Loucy (cell line): ENCODE results near the gene ALK.

Source experiments
- H2AFZ ChIP-seq: fragments of 200-600 bp; sonication (generic); 2 replicates; pipeline ENCODE4 v1.6.0; 2016; ENCODE audit warnings: antibody characterized with exemption, mild to moderate bottlenecking, low read length, moderate library complexity
- H3F3A ChIP-seq: fragments of 200-600 bp; 2 replicates; pipeline ENCODE4 v1.6.0; 2016; ENCODE audit warnings: antibody characterized with exemption, low read depth, mild to moderate bottlenecking
- H3K27me3 ChIP-seq: fragments of 200-600 bp; sonication (generic); 2 replicates; pipeline ENCODE4 v1.6.1; 2014; ENCODE audit warnings: low read length, mild to moderate bottlenecking; ENCODE audit not compliant: insufficient read depth, poor library complexity, severe bottlenecking
- H3K36me3 ChIP-seq: fragments of 200-600 bp; sonication (generic); 2 replicates; pipeline ENCODE4 v1.6.1; 2016; ENCODE audit warnings: low read length; ENCODE audit not compliant: insufficient read depth
- H3K4me1 ChIP-seq: fragments of 200-600 bp; sonication (generic); 2 replicates; pipeline ENCODE4 v1.5.1; 2014; ENCODE audit warnings: low read length, mild to moderate bottlenecking; ENCODE audit not compliant: insufficient read depth, poor library complexity, severe bottlenecking
- H3K4me2 ChIP-seq: fragments of 200-600 bp; sonication (generic); 2 replicates; pipeline ENCODE4 v1.6.0; 2014; ENCODE audit warnings: antibody characterized with exemption, low read length, low read depth, mild to moderate bottlenecking; ENCODE audit not compliant: poor library complexity, severe bottlenecking
- H3K4me3 ChIP-seq: fragments of 200-600 bp; sonication (generic); 2 replicates; pipeline ENCODE4 v1.5.1; 2014; ENCODE audit warnings: low read length, mild to moderate bottlenecking, mixed read lengths; ENCODE audit not compliant: poor library complexity, severe bottlenecking
- H3K79me2 ChIP-seq: fragments of 200-600 bp; sonication (generic); 2 replicates; pipeline ENCODE4 v1.6.1; 2014; ENCODE audit warnings: low read length; ENCODE audit not compliant: insufficient read depth
- H3K9ac ChIP-seq: fragments of 200-600 bp; sonication (generic); 2 replicates; pipeline ENCODE4 v1.6.0; 2014; ENCODE audit warnings: mild to moderate bottlenecking, low read depth, low read length, moderate library complexity; ENCODE audit not compliant: poor library complexity, severe bottlenecking
- H3K9me2 ChIP-seq: fragments of 200-600 bp; sonication (generic); replicated peaks from 2 replicates; pipeline ENCODE4 v1.6.1; 2016; ENCODE audit warnings: low read depth, low read length, mixed read lengths
- H3K9me3 ChIP-seq: fragments of 200-600 bp; sonication (generic); 2 replicates; pipeline ENCODE4 v1.6.1; 2014; ENCODE audit warnings: mild to moderate bottlenecking, antibody characterized with exemption, low read length, low read depth; ENCODE audit not compliant: insufficient read depth
- H4K20me1 ChIP-seq: fragments of 200-600 bp; sonication (generic); 2 replicates; pipeline ENCODE4 v1.6.0; 2014; ENCODE audit warnings: antibody characterized with exemption, low read length, mild to moderate bottlenecking; ENCODE audit not compliant: insufficient read depth, poor library complexity, severe bottlenecking
- EZH2phosphoT487 ChIP-seq: fragments of 200-600 bp; IDR thresholded peaks from 2 replicates; pipeline ENCODE4 v1.6.1; 2018; ENCODE audit warnings: antibody characterized with exemption, mild to moderate bottlenecking, moderate library complexity, borderline replicate concordance
- TF ChIP-seq, protein P1 (sequence below): fragments of 200-600 bp; sonication (generic); conservative IDR thresholded peaks from 2 replicates; pipeline ENCODE4 v1.5.1; 2014; ENCODE audit warnings: mild to moderate bottlenecking, antibody characterized with exemption, low read length

The ALK gene

DNA sequence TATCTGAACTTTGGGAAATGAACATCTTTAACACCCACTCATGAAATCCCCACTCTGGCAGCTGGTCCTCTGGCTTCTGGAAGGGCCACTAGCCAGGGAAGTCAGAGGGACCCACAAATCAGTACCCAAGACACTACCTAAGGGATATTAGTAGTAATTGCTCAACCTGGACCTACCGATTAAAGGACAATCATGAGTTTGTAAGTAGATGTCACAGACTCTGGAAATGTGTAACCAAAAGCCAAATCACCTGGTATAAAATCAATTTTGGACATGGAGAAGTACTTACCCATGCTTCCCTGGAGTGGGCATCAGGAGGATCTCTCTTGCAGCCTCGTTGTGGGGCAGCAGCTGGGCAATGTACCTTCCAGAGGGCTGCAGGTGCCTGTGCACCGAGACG, 389.8 kb downstream of the ALK start:
- Histone ChIP-seq H3K9ac (no peak overlapping the region), H3K27me3 (no peaks in the 10 kb centered on the region), H3K4me2 (no peak overlapping the region), H3K79me2 (no peaks in the 10 kb centered on the region), H3K9me3 (no peaks in the 10 kb centered on the region), H3F3A (no peaks in the 10 kb centered on the region), H3K9me2 (no peaks in the 10 kb centered on the region), H3K36me3 (no peaks in the 10 kb centered on the region), H4K20me1 (no peaks in the 10 kb centered on the region), H2AFZ (no peak overlapping the region), H3K4me3 (no peak overlapping the region), H3K4me1 (no peaks in the 10 kb centered on the region)
- TF ChIP-seq EZH2phosphoT487: no peak
- TF ChIP-seq, protein P1, sequence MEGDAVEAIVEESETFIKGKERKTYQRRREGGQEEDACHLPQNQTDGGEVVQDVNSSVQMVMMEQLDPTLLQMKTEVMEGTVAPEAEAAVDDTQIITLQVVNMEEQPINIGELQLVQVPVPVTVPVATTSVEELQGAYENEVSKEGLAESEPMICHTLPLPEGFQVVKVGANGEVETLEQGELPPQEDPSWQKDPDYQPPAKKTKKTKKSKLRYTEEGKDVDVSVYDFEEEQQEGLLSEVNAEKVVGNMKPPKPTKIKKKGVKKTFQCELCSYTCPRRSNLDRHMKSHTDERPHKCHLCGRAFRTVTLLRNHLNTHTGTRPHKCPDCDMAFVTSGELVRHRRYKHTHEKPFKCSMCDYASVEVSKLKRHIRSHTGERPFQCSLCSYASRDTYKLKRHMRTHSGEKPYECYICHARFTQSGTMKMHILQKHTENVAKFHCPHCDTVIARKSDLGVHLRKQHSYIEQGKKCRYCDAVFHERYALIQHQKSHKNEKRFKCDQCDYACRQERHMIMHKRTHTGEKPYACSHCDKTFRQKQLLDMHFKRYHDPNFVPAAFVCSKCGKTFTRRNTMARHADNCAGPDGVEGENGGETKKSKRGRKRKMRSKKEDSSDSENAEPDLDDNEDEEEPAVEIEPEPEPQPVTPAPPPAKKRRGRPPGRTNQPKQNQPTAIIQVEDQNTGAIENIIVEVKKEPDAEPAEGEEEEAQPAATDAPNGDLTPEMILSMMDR: no peak

DNA sequence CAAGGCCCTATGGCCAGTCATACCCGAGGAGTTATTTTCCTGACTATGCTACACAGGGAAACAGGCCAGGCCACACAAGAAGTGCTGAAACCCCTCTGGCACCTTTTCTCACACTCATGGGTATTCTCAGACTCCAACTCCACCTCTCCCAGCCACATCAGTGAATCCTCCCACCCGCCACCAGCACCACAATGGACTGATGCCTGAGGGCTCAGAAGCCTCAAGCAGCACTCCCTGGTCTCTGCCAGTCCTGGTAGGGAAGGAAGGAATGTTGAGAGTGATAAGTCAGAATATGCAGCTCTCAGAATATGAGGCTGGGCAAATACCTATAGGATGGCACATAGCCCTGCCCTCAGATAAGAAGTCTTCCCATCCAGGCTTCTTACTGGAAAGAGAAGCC, 391.1 kb downstream of the ALK start:
- Histone ChIP-seq H3K4me1 (no peaks in the 10 kb centered on the region), H2AFZ (no peak overlapping the region), H3K27me3 (no peaks in the 10 kb centered on the region), H3K36me3 (no peaks in the 10 kb centered on the region), H3K9me2 (no peaks in the 10 kb centered on the region), H3K9ac (no peak overlapping the region), H3F3A (no peaks in the 10 kb centered on the region), H3K79me2 (no peaks in the 10 kb centered on the region), H3K4me2 (no peak overlapping the region), H3K9me3 (no peaks in the 10 kb centered on the region), H4K20me1 (no peaks in the 10 kb centered on the region), H3K4me3 (no peak overlapping the region)
- TF ChIP-seq EZH2phosphoT487: no peak
- TF ChIP-seq, protein P1: no peak

DNA sequence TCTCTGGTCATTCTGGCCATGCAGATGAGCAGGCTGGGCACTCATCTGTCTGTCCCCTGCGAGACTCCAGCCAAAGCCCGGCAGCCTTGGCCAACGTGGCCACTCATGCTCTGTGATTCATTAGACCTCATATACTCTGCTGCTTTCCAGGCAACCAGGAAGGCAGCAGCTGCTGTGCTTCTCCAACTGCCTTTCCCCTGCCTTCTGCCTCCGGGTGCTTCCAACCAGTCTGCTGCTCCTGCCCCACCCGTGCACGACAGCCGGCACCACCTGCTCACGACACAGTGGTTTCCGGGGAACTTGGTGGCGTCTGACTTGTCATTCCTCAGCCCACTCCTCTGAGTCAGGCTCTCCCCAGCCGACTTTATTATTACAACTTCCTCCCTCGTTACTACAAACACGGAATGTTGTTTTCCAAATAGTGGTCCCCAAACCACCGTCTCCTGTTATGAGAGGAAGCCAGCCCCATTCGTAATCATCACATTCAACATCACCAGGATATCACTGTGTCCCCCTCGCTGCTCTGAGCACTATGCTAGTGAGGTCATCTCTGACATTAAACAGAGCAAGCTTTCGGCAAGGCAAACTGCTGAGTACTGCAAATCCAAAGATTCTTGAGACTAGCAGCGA, 392.4 kb downstream of the ALK start:
- TF ChIP-seq EZH2phosphoT487: no peak
- TF ChIP-seq, protein P1: no peak
- Histone ChIP-seq H3K27me3 (no peaks in the 10 kb centered on the region), H4K20me1 (no peaks in the 10 kb centered on the region), H3K4me3 (no peak overlapping the region), H3K9ac (no peak overlapping the region), H3K9me2 (no peaks in the 10 kb centered on the region), H3K9me3 (no peaks in the 10 kb centered on the region), H3F3A (no peaks in the 10 kb centered on the region), H3K4me2 (no peak overlapping the region), H3K4me1 (no peaks in the 10 kb centered on the region), H2AFZ (no peak overlapping the region), H3K36me3 (no peaks in the 10 kb centered on the region), H3K79me2 (no peaks in the 10 kb centered on the region)
